ENCODE data around the gene USH2A.

GRCh38 chr1:216190438-216190837 lies 232.8 kb downstream of the USH2A start:
- no peak for TF ChIP-seq CTCF (IDR thresholded peaks at IDR 0.05)
- TF ChIP-seq POLR2A (IDR thresholded peaks at IDR 0.05), result no peak

Data from adrenal gland (tissue), 5 donors.